Activated T-helper 17 cell treated with anti-CD3 and anti-CD28 coated beads, Interleukin-2, amount 50 U/mL, for 72 hours (primary cell): ENCODE measurements around the gene GUCY2C. TPM values are rescaled to one million over a fixed set of nuclear protein-coding genes. Genes with fewer than 3 reads are reported as not detected.

Experiments
- ATAC-seq: fragments of 150-1000 bp; cut with Tn5 transposase; replicated peaks from 2 replicates; pipeline ENCODE4 v1.10.0; 2021; ENCODE audit warnings: mild to moderate bottlenecking, moderate library complexity
- H3K27ac Mint-ChIP-seq: one replicate; pipeline ENCODE4 v1.8.0; 2022; ENCODE audit warnings: mixed read lengths
- H3K27me3 Mint-ChIP-seq: one replicate; pipeline ENCODE4 v1.8.0; 2022; ENCODE audit warnings: mixed read lengths
- H3K36me3 Mint-ChIP-seq: one replicate; pipeline ENCODE4 v1.8.0; 2022; ENCODE audit warnings: low read depth, mild to moderate bottlenecking, mixed read lengths
- H3K4me1 Mint-ChIP-seq: one replicate; pipeline ENCODE4 v1.8.0; 2022; ENCODE audit warnings: mixed read lengths
- H3K4me3 Mint-ChIP-seq: one replicate; pipeline ENCODE4 v1.8.0; 2022; ENCODE audit warnings: mild to moderate bottlenecking, mixed read lengths
- H3K9me3 Mint-ChIP-seq: one replicate; pipeline ENCODE4 v1.8.0; 2022; ENCODE audit warnings: mixed read lengths
- total RNA-seq, 2 donors: library from RNA; stranded (reverse); gene quantifications; one replicate each; pipeline ENCODE4 v1.2.3, GENCODE V29; 2022

The GUCY2C gene
- total RNA-seq, 2 donors from 2014 or later = not detected

GRCh38 chr12:14621826-14622225 lies 74.6 kb downstream of the GUCY2C start:
- Mint-ChIP-seq H3K27ac (no peak overlapping the region), H3K9me3 (no peaks in the 10 kb centered on the region), H3K36me3 (no peaks in the 10 kb centered on the region), H3K4me3 (no peak overlapping the region), H3K27me3 (peaks cover 14% of the 10 kb centered on the region), H3K4me1 (peaks cover 3% of the 10 kb centered on the region)
- no peak for ATAC-seq

DNA sequence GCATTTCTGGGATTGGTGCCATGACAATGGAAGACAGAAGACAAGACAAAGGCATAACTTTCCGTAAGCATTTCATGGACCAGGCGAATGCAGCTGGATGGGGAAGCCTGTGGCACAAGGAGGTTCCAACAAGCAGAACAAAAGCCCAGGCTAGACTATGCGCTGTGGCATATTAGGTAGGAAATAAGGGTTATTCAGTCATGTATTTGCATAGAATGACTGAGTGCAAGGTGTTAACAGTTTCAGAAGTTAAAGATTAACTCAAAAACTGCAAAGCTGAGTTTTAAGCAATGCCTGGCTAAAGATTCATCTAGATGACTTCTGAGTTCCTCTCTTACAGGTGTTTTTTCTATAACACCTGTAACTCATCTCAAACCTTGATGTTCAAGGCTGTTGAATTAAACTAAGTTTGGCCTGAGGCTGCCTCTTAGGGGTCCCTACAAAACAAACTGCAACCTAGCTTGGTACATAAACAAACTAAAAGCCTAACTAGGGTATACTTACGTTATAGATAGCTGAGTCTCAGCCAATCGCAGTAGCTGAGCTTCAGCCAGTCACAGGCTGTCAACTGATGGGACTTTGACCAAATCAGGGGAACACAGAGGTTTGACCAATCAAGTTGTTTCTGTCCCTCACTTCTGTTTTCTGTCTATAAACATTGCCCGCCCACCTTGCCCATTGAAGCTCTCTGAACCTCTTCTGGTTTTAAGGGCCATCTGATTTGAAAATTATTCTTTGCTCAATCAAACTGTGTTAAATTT lies 76.5 kb downstream of the GUCY2C start:
- no peak overlapping the region for H3K27ac Mint-ChIP-seq
- no peaks in the 10 kb centered on the region for H3K9me3 Mint-ChIP-seq
- no peak overlapping the region for H3K4me3 Mint-ChIP-seq
- peaks cover 18% of the 10 kb centered on the region for H3K27me3 Mint-ChIP-seq
- H3K36me3 Mint-ChIP-seq = no peaks in the 10 kb centered on the region
- peaks cover 3% of the 10 kb centered on the region for H3K4me1 Mint-ChIP-seq
- no peak for ATAC-seq

DNA sequence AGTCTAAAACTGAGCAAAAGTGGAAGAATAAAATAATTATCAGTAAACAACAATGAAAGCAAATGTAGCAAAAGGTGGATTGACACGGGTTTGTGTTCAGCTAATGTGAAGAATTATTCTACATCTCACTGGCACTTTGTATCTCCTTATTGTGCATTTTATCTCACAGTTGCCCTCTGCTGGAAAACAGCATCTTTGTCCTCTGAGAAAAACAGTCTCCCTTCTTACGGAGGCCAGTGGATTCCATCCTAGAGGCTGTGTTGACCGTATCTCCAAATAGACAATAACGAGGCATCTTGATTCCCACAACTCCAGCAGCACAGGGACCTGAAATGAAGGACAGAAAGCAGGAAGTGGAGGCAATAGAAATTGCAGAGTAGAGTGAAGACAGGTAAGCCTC lies 77.4 kb downstream of the GUCY2C start:
- ATAC-seq = no peak
- Mint-ChIP-seq H3K9me3 (no peaks in the 10 kb centered on the region), H3K4me1 (peaks cover 3% of the 10 kb centered on the region), H3K27ac (no peak overlapping the region), H3K27me3 (peaks cover 18% of the 10 kb centered on the region), H3K36me3 (no peaks in the 10 kb centered on the region), H3K4me3 (no peak overlapping the region)

DNA sequence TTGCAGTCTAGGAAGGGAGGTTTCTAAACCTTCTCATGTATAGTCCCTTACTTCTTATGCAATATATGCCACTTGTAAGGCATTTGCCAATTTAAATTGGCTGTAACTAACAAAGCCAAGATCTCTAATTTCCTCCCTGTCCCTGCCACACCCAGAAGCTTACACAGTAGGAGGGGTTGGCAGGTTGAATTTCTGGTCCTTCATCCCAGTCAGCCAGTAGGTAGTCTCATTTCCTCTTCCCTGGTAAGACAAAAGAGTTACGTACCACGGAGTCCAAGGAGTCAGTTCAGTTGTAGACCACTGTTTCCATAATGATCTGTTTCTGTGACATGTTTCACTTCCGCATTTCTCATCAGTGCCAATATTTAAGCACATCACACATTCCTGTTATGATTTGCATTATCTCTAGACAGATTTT lies 81.7 kb downstream of the GUCY2C start:
- Mint-ChIP-seq H3K9me3 (peaks cover 4% of the 10 kb centered on the region), H3K27ac (no peak overlapping the region), H3K4me3 (no peak overlapping the region), H3K4me1 (peaks cover 3% of the 10 kb centered on the region), H3K27me3 (peaks cover 11% of the 10 kb centered on the region), H3K36me3 (no peaks in the 10 kb centered on the region)
- ATAC-seq = no peak

DNA sequence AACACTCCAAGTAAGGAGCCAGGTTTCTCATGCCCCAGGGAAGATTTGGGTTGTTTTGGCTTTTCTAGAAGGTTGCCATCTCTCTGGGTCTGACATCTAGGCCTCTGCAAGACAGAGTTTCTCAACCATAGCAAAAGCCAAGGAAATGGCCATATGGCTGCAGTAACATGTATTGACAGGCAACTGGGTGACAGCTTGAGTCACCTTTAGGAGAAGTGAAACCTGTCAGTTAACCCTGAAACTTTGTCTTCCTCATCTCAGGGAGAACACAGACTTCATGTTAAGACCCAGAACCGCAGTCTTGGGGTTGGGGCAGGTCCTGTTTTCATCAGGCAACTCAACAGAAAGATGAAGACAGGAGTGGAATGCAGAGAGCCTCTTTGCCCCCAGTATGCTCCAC lies 82.7 kb downstream of the GUCY2C start:
- Mint-ChIP-seq H3K27me3 (peaks cover 6% of the 10 kb centered on the region), H3K27ac (no peak overlapping the region), H3K36me3 (no peaks in the 10 kb centered on the region), H3K9me3 (peaks cover 10% of the 10 kb centered on the region), H3K4me1 (no peaks in the 10 kb centered on the region), H3K4me3 (no peak overlapping the region)
- no peak for ATAC-seq

DNA sequence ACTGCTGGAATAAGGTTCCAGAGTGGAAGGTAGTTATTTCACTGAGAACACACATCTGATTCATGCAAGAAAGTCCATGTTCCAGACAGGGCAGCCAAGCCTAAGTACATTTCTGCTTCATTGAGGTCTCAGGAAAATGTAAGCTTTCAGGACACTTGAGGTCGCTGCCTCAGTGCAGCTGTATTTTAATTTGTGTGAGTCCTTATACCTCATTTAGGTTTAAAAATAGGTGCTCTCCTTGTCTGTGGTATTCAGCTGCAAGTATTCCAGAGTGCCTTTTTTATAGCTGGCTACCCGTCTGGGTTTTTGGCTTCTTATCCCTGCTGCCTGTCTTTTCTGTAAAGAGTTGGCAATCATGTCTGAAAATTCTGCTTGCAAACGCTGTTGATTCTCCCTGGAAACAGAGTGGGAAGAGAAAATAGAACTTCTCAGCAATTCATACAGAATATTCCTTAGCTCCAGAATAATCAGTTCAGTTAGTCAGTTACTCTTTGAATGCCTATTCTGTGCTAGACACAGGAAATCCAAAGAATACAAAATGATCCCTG lies 83.4 kb downstream of the GUCY2C start:
- Mint-ChIP-seq H3K9me3 (peaks cover 17% of the 10 kb centered on the region), H3K4me1 (no peaks in the 10 kb centered on the region), H3K36me3 (no peaks in the 10 kb centered on the region), H3K27ac (no peak overlapping the region), H3K4me3 (no peak overlapping the region), H3K27me3 (peaks cover 6% of the 10 kb centered on the region)
- ATAC-seq = no peak

DNA sequence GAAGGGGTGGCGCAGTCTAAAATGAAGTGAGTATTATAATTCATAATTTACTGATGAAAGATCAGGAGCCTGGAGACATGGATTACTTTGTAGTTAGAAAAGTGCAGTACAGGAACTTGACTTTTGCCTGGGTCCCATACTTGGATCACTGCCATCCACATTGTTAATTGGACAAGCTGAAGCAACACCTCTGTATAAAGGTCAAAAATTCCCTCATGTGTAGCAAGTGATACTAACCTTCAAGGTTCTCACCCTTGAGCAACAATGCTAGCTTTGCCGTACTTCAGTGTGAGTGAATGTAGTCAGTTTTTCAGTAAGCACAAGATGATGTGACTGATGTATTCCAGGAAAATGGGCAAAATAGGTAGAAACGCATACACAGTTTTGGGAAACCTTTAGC lies 84.1 kb downstream of the GUCY2C start:
- Mint-ChIP-seq H3K36me3 (no peaks in the 10 kb centered on the region), H3K4me3 (no peak overlapping the region), H3K9me3 (peaks cover 23% of the 10 kb centered on the region), H3K27me3 (peaks cover 6% of the 10 kb centered on the region), H3K27ac (no peak overlapping the region), H3K4me1 (no peaks in the 10 kb centered on the region)
- ATAC-seq = no peak

GRCh38 chr12:14611640-14612203 lies 84.7 kb downstream of the GUCY2C start:
- peaks cover 23% of the 10 kb centered on the region for H3K9me3 Mint-ChIP-seq
- no peaks in the 10 kb centered on the region for H3K36me3 Mint-ChIP-seq
- no peaks in the 10 kb centered on the region for H3K4me1 Mint-ChIP-seq
- H3K4me3 Mint-ChIP-seq = no peak overlapping the region
- ATAC-seq = no peak
- H3K27ac Mint-ChIP-seq = no peak overlapping the region
- peaks cover 6% of the 10 kb centered on the region for H3K27me3 Mint-ChIP-seq

GRCh38 chr12:14607568-14607967 lies 88.8 kb downstream of the GUCY2C start:
- Mint-ChIP-seq H3K9me3 (peaks cover 31% of the 10 kb centered on the region), H3K4me1 (no peaks in the 10 kb centered on the region), H3K4me3 (no peak overlapping the region), H3K36me3 (no peaks in the 10 kb centered on the region), H3K27me3 (peaks cover 3% of the 10 kb centered on the region), H3K27ac (no peak overlapping the region)
- ATAC-seq = no peak

GRCh38 chr12:14605401-14605989 lies 90.9 kb downstream of the GUCY2C start:
- peaks cover 27% of the 10 kb centered on the region for H3K9me3 Mint-ChIP-seq
- H3K27ac Mint-ChIP-seq = no peak overlapping the region
- no peaks in the 10 kb centered on the region for H3K4me1 Mint-ChIP-seq
- H3K4me3 Mint-ChIP-seq = no peak overlapping the region
- peaks cover 3% of the 10 kb centered on the region for H3K27me3 Mint-ChIP-seq
- no peak for ATAC-seq
- no peaks in the 10 kb centered on the region for H3K36me3 Mint-ChIP-seq

GRCh38 chr12:14601692-14602478 lies 94.5 kb downstream of the GUCY2C start:
- H3K9me3 Mint-ChIP-seq = peaks cover 8% of the 10 kb centered on the region
- H3K27me3 Mint-ChIP-seq = peaks cover 3% of the 10 kb centered on the region
- H3K4me3 Mint-ChIP-seq = no peak overlapping the region
- H3K4me1 Mint-ChIP-seq = no peaks in the 10 kb centered on the region
- no peak overlapping the region for H3K27ac Mint-ChIP-seq
- ATAC-seq = no peak
- H3K36me3 Mint-ChIP-seq = no peaks in the 10 kb centered on the region

GRCh38 chr12:14597480-14597879 lies 98.9 kb downstream of the GUCY2C start:
- no peaks in the 10 kb centered on the region for H3K27me3 Mint-ChIP-seq
- no peak for ATAC-seq
- no peaks in the 10 kb centered on the region for H3K4me1 Mint-ChIP-seq
- no peaks in the 10 kb centered on the region for H3K36me3 Mint-ChIP-seq
- no peaks in the 10 kb centered on the region for H3K9me3 Mint-ChIP-seq
- no peak overlapping the region for H3K4me3 Mint-ChIP-seq
- H3K27ac Mint-ChIP-seq = no peak overlapping the region

- Mint-ChIP-seq H3K4me3 (no peak overlapping the region), H3K9me3 (no peaks in the 10 kb centered on the region), H3K4me1 (no peaks in the 10 kb centered on the region), H3K27ac (no peak overlapping the region), H3K36me3 (no peaks in the 10 kb centered on the region), H3K27me3 (no peaks in the 10 kb centered on the region)
- no peak for ATAC-seq
Observed at GRCh38 chr12:14591719-14592118, 104.7 kb downstream of the GUCY2C start.

- Mint-ChIP-seq H3K36me3 (no peaks in the 10 kb centered on the region), H3K27ac (no peak overlapping the region), H3K27me3 (no peaks in the 10 kb centered on the region), H3K4me1 (no peaks in the 10 kb centered on the region), H3K9me3 (no peaks in the 10 kb centered on the region), H3K4me3 (no peak overlapping the region)
- no peak for ATAC-seq
Observed at GRCh38 chr12:14589169-14590004, 107.0 kb downstream of the GUCY2C start.
